Measurements from ENCODE around the gene BCL2L15.
A peak's percentile ranks its signal among the peaks of the same experiment; 100 is the strongest.

BCL2L15 gene
- long read RNA-seq, donor 1 = 0 reads
- long read RNA-seq, donor 2 = 0 reads
- long read RNA-seq, donor 3 = 0 reads
- long read RNA-seq, donor 4 = 0 reads
- long read RNA-seq, donor 5 = 0 reads
- long read RNA-seq, donor 6 = 0 reads
- long read RNA-seq, donor 7 = 0 reads
- long read RNA-seq, donor 8 = 0 reads

- DNase-seq = no peak
Measured at GRCh38 chr1:113887402-113888175, at the start of gene BCL2L15. TSS of gene BCL2L15 (minus strand) at chr1:113887581. CDS start at chr1:113887375, 206 bp downstream.

DNA sequence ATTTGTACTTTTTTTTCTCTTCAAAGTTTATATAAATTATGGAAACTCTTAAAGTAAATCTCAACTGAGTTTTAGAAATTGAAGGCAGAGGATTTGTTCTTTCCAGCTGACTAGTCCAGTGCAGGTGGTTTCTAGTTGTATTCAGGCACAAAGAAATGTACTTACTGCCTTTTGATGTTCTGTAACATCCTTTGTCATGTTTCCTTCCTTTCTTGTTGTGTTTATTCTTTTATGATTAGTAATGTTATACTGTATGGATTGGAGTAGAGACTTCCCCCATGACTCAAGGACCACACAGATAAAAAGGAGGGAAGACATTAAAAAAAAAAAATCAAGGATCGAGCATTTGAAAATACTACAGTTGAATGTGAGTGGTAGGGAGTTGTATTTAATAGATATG is 49.8 kb upstream of the BCL2L15 start:
- DNase-seq = no peak

- DNase-seq = no peak
Measured at GRCh38 chr1:113935970-113936369, 48.6 kb upstream of the BCL2L15 start.

DNA sequence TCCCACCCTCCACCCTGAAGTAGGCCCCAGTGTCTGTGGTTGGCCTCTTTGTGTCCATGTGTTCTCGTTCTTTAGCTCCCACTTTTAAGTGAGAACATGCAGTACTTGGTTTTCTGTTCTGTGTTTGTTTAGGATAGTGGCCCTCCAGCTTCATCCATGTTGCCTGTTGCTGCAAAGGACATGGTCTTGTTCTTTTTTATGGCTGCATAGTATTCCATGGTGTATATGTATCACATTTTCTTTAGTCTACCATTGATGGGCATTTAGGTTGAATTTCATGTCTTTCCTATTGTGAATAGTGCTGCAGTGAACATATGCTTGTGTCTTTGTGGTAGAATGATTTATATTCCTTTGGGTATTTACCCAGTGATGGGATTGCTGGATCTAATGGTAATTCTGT is 47.8 kb upstream of the BCL2L15 start:
- DNase-seq = no peak

DNA sequence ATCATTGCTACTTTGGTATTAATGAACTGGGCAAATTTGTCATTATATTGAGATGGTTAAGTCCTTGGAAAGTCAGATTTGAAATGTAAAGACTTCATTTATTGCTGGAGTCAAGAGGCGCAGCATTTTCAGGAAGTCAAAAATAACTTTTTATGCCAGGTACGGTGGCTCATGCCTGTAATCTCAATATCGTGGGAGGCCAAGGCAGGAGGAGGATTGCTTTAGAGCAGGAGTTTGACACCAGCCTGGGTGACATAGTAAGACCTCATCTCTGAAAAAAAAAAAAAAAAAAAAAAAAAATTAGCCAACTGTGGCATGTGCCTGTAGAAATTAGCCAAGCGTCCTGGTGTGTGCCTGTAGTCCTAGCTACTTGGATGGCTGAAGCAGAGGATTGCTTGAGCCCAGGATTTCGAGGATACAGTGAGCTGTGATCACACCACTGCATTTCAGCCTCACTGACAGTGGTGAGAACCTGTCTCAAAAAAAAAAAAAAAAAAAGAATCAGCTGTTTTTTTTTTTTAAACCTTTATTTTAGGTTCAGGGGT is 47.2 kb upstream of the BCL2L15 start:
- no peak for DNase-seq

- no peak for DNase-seq
Measured at GRCh38 chr1:113934006-113934405, 46.6 kb upstream of the BCL2L15 start.

DNA sequence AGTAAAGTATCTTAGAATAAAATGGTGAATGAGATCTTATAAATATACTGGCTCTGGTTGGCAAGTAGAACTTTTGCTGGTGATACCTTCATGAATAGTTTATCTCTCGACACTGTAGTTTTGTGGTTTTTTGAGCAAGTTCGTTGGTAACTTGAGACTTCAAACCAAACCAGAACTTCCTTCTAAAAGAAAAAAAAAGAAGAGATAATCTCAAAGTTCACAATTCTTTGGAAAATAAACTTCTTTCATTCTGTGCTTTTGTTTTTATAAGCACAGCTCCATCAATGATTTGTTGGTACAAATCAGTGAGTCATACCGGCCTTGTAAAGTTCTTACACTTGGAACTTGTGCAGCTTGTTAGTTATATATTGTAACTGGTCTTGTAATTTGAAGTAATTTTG is 44.1 kb upstream of the BCL2L15 start:
- no peak for DNase-seq

- DNase-seq = no peak
Measured at GRCh38 chr1:113930499-113931161, 43.2 kb upstream of the BCL2L15 start.

GRCh38 chr1:113929750-113930498 is 42.5 kb upstream of the BCL2L15 start:
- peak; percentile 84 for DNase-seq

DNA sequence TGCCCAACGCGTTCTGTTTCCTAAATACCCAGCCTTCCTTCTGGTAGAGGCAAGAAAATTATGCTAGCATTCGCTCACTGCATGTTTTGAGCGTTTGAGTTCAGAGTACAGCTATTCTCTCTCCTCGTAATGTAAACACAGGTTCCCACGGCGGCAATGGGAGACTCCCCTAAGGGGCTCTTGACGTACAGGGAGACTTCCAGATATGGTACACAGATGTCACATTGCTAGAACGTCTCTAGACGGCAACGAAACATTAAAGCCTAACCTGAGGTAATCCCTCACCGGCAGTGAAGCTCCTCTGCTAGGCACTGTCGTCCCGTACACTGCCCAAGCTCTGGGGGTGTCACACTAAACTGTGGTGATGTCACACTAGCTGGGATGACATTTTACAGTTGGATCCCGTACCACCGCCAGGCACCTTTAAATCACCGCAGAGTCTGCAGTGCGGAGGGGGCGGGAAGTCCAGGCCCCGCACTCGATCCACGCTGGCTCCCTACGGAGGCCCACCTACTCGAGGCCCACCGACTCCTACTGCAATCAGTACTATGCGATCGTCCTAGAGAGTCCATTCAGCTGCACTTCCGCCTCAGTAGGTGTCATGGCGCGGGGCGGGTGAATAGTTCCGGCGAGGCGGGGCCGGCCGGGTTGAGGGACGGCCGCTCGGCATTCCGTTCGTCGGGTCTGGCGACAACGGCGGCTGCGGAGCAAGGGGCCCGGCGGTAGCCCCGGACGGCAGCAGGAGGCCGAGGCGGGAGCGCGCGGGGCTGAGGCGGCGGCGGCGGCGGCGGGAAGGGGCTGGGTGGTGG is 41.8 kb upstream of the BCL2L15 start, which contains the start of gene HIPK1:
Gene HIPK1 (plus strand): TSS at position 384 of the 809 bp plus-strand sequence.
- peak; percentile 95 for DNase-seq

DNA sequence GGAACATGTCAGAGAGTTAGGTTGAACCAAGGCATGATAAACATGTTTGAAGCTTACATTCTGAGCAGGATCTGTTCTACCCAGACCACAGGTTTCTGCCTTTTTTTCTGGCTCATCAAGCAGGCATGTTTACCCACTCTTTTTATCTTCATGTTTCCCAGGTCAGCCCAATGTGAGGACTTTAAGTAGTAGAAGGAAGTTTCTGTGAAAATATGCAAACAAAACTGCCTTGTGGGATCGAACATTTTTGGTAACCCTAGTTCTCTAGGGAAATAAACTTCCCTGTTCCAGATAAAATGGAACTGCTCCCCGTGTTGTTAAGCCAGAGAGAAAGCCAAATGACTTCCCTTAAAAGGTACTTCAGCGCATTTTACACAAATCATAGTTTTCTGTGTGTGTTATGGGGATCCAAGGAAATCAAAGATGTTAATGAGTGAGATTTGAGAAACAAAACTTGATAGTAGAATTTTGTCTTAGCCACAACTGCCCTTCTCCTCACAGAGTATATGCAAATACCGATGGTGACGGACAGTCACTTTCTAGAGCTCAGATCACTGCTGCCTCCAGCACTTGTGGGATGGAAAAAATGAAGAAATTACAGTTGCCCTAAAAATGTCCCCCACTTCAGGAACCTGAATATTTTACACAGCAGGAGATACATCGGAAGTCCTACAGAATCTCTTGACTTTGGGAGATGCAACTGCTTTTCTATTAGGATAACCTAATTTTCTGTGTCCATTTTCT is 41.0 kb upstream of the BCL2L15 start:
- no peak for DNase-seq

DNA sequence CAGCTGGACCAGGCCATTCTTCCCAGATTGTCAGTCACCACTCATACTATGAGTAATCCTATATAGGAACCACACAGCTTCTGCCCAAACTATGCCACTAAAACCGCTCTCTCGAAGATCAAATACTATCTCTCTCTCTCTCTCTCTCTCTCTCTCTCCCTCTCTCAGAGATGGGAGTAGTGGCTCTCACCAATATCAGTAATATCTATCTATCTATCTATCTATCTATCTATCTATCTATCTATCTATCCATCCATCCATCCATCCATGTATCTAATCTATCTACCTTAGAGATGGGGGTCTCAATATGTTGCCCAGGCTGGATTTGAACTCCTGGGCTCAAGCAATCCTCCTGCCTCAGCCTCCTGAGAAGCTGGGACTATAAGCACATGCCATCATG is 37.1 kb upstream of the BCL2L15 start:
- DNase-seq = no peak

DNA sequence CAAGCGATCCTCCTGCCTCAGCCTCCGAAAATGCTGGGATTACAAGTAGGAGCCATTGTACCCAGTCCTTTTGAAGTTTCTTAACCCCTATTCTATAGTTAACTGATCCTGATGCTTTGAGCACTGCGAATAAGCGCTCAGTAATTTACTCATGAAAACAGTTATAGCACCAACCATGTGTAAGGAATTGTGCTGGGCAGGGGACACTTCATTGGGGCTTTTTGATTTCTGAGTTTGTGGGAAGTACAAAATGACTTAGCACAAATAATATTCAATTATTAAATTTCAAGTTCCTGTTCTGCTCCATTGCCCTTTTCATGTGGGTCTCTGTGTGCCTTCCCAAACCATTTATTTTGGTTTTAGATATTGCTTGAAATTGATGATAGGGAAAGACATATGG is 35.6 kb upstream of the BCL2L15 start:
- DNase-seq = no peak

GRCh38 chr1:113918243-113918642 is 30.9 kb upstream of the BCL2L15 start:
- DNase-seq = no peak

DNA sequence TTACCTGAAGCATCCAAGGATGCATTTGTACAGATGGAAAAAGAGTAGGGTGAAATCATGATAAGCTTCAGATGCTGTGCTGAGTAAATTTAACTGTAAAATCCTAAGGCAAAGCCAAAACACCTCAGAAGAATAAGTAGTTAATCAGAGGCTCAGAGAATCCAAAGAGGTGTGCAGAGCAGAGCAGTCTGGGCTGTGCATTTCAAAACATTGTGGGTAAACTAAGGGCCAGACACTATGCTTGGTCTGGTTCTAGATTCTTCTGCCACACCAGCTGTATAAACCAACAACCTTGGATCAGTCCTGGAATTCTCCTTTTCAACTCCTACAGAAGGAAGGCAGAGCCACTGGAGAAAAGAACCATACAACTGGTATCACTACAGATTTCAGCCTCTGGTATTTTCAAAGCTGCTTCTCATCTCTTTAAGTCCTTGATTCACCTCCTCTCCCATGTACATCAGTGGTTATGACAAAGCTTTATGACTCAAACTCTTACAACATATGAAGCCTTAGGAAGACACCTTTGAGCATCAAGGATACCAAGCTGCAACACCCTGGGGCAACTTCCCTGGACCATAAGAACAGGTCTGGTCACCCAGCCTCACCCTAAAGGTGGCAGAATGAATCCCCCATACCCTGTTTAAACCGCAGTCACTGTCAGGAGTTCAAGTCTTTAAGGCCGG is 30.2 kb upstream of the BCL2L15 start:
- no peak for DNase-seq

- no peak for DNase-seq
Measured at GRCh38 chr1:113916974-113917373, 29.6 kb upstream of the BCL2L15 start.

- DNase-seq = no peak
Measured at GRCh38 chr1:113913887-113914664, 26.7 kb upstream of the BCL2L15 start.

GRCh38 chr1:113913312-113913668 is 25.9 kb upstream of the BCL2L15 start:
- no peak for DNase-seq

GRCh38 chr1:113912594-113913311 is 25.4 kb upstream of the BCL2L15 start:
- DNase-seq = no peak
